GM10266 (cell line): ENCODE measurements around the gene LY9.
"Not testable (repeated sequence)": the region's sequence is repeated elsewhere in the genome, so short reads cannot be mapped to it uniquely, and the experiment has no call there.

ENCODE experiments used
- DNase-seq: peaks from one replicate; pipeline ENCODE4 v3.0.0; 2012; ENCODE audit errors: extremely low spot score
- CTCF ChIP-seq: IDR thresholded peaks from 2 replicates; pipeline ENCODE4 v1.5.1; 2012; ENCODE audit warnings: mild to moderate bottlenecking, low read depth; ENCODE audit not compliant: control insufficient read depth, insufficient read depth; ENCODE audit errors: missing control alignments

LY9 gene

GRCh38 chr1:160781186-160781766, 14.7 kb upstream of the LY9 start:
- TF ChIP-seq CTCF, result no peak
- DNase-seq, result no peak

GRCh38 chr1:160781914-160782689, 13.9 kb upstream of the LY9 start:
- peak; percentile 50 for DNase-seq
- TF ChIP-seq CTCF, result no peak

GRCh38 chr1:160782988-160783765, 12.8 kb upstream of the LY9 start:
- DNase-seq, result not testable (repeated sequence)

- DNase-seq, result no peak
- peak; percentile 20 for TF ChIP-seq CTCF
Measured at GRCh38 chr1:160789051-160789701, 6.8 kb upstream of the LY9 start.

GRCh38 chr1:160789702-160790611, 6.0 kb upstream of the LY9 start:
- TF ChIP-seq CTCF, result no peak
- DNase-seq, result peak; percentile 65

GRCh38 chr1:160794376-160794775, 1.6 kb upstream of the LY9 start:
- no peak for TF ChIP-seq CTCF
- no peak for DNase-seq
